Gastrocnemius medialis (tissue), 4 donors: ENCODE measurements around the gene PLPP1. TPM values are rescaled to one million over a fixed set of nuclear protein-coding genes. Genes with fewer than 3 reads are reported as not detected.
A peak's percentile ranks its signal among the peaks of the same experiment; 100 is the strongest.

Experiments
- ATAC-seq, 2 donors: fragments of 150-250 bp; one replicate each; pipeline ENCODE4 v1.9.1; 2016
- DNase-seq, 2 donors: peaks; one replicate each; pipeline ENCODE4 v3.0.0-alpha.2; 2019
- H3K27ac ChIP-seq, 4 donors: fragments of 200-600 bp; sonication (generic); 1 replicate in 1 of 4; 2 replicates in 3 of 4; pipeline ENCODE4 v1.5.1; 2016 to 2018; ENCODE audit warnings: mild to moderate bottlenecking in 2 of 4, moderate library complexity in 1 of 4
- H3K27me3 ChIP-seq, 3 donors: fragments of 200-600 bp; sonication (generic) in 2 of 3; 1 replicate in 1 of 3; 2 replicates in 2 of 3; pipeline versions ENCODE4 v1.5.1 to v1.6.0; 2016 to 2019; ENCODE audit warnings: mild to moderate bottlenecking in 1 of 3, moderate library complexity in 1 of 3
- H3K36me3 ChIP-seq, 2 donors: fragments of 200-600 bp; sonication (generic) in 1 of 2; one replicate each; pipeline ENCODE4 v1.5.1; 2017 to 2018
- H3K4me1 ChIP-seq, 2 donors: fragments of 200-600 bp; sonication (generic) in 1 of 2; one replicate each; pipeline ENCODE4 v1.5.1; 2016 to 2017; ENCODE audit warnings: mild to moderate bottlenecking in 2 of 2
- H3K4me3 ChIP-seq, 4 donors: fragments of 200-600 bp; sonication (generic) in 3 of 4; 1 replicate in 1 of 4; 2 replicates in 3 of 4; pipeline ENCODE4 v1.5.1; 2016 to 2019; ENCODE audit warnings: mild to moderate bottlenecking in 2 of 4
- H3K9me3 ChIP-seq, 3 donors: fragments of 200-600 bp; sonication (generic) in 2 of 3; 1 replicate in 1 of 3; 2 replicates in 2 of 3; pipeline ENCODE4 v1.5.1; 2016 to 2019
- POLR2A ChIP-seq, 2 donors: fragments of 450-650 bp; IDR thresholded peaks; one replicate each; pipeline ENCODE4 v1.6.1; 2017; ENCODE audit warnings: antibody characterized with exemption in 2 of 2, mild to moderate bottlenecking in 2 of 2, moderate library complexity in 2 of 2
- in situ Hi-C, 4 donors: fragments of 200-750 bp; cut with MboI; loops; one replicate each; pipeline versions ENCODE4 v1.15.0 to v1.8.0; 2017; ENCODE audit warnings: low sequenced_read_pairs in 4 of 4
- intact Hi-C: fragments of 100-400 bp; cut with DNase I; formaldehyde crosslinking; loops from one replicate; pipeline ENCODE4 v1.15.1; 2023; ENCODE audit warnings: low total_unique reads
- total RNA-seq, 4 donors: library from RNA; depleted of rRNA; stranded (reverse); fragments of >200 nt; gene quantifications; one replicate each; pipeline versions ENCODE4 v1.1.0 to v1.2.3, GENCODE V29; 2016
- TF ChIP-seq, protein P1 (sequence below), 5 experiments: fragments of 450-650 bp in 3 of 5; fragments of 200-600 bp in 2 of 5; sonication (generic) in 2 of 5; IDR thresholded peaks in 4 of 5; conservative IDR thresholded peaks in 1 of 5; 1 replicate in 4 of 5; 2 replicates in 1 of 5; pipeline ENCODE4 v1.5.1; 2016 to 2019; ENCODE audit warnings: antibody characterized with exemption in 5 of 5, mild to moderate bottlenecking in 3 of 5, moderate library complexity in 3 of 5

PLPP1 gene
- total RNA-seq, 4 donors from 2014 or later: 79.8 to 147 (median 91.5) TPM

DNA sequence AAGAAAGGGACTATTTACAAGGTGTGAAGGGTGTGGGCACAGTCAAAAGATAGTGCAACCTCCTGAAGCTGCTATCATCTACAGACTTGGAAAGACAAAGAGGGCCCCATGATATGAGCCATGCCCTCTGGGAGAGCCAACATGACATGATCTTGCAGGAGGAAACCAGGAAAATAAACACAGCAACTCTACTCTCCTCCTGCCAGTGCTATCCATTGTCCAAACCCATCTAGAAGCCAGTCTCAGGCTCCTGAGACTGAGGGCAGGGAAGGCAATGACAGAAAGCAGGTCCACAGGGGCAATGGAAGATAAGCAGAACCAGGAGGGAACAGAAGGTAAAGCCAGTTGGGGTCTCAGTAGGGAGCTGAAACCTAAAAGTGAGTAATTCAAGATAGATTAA is 37.1 kb downstream of the PLPP1 start:
- H3K4me1 ChIP-seq: peaks cover 35 to 39% of the 10 kb centered on the region in 2 donors
- TF ChIP-seq, protein P1, sequence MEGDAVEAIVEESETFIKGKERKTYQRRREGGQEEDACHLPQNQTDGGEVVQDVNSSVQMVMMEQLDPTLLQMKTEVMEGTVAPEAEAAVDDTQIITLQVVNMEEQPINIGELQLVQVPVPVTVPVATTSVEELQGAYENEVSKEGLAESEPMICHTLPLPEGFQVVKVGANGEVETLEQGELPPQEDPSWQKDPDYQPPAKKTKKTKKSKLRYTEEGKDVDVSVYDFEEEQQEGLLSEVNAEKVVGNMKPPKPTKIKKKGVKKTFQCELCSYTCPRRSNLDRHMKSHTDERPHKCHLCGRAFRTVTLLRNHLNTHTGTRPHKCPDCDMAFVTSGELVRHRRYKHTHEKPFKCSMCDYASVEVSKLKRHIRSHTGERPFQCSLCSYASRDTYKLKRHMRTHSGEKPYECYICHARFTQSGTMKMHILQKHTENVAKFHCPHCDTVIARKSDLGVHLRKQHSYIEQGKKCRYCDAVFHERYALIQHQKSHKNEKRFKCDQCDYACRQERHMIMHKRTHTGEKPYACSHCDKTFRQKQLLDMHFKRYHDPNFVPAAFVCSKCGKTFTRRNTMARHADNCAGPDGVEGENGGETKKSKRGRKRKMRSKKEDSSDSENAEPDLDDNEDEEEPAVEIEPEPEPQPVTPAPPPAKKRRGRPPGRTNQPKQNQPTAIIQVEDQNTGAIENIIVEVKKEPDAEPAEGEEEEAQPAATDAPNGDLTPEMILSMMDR (IDR thresholded peaks at IDR 0.05 in 4 of 5, conservative IDR thresholded peaks at IDR 0.05 in 1 of 5): no peak
- TF ChIP-seq POLR2A (IDR thresholded peaks at IDR 0.05): no peak
- ATAC-seq (peak in 1 of 2 donors; percentile 28), DNase-seq (no peak)
- H3K27me3 ChIP-seq: no peaks in the 10 kb centered on the region
- no peaks in the 10 kb centered on the region for H3K9me3 ChIP-seq
- peak overlapping the region in 2 of 4 donors; percentile 21 to 24 for H3K27ac ChIP-seq
- in situ Hi-C loops: no loop called here
- no peaks in the 10 kb centered on the region for H3K36me3 ChIP-seq
- intact Hi-C loops: no loop called here
- H3K4me3 ChIP-seq: no peak overlapping the region

- in situ Hi-C loops: no loop called here
- H3K4me1 ChIP-seq: peaks cover 37% of the 10 kb centered on the region in 2 donors
- H3K27me3 ChIP-seq: no peaks in the 10 kb centered on the region
- DNase-seq (no peak), ATAC-seq (no peak)
- no peak overlapping the region for H3K4me3 ChIP-seq
- TF ChIP-seq POLR2A (IDR thresholded peaks at IDR 0.05): no peak
- TF ChIP-seq, protein P1 (IDR thresholded peaks at IDR 0.05 in 4 of 5, conservative IDR thresholded peaks at IDR 0.05 in 1 of 5): no peak
- H3K36me3 ChIP-seq: peaks cover 0 to 8% of the 10 kb centered on the region in 2 donors
- intact Hi-C loops: no loop called here
- H3K27ac ChIP-seq: no peak overlapping the region
- no peaks in the 10 kb centered on the region for H3K9me3 ChIP-seq
Observed at GRCh38 chr5:55495216-55495615, 39.5 kb downstream of the PLPP1 start.

- peak overlapping the region in 3 of 4 donors; percentile 7 to 22 (median 17) for H3K27ac ChIP-seq
- intact Hi-C loops: no loop called here
- DNase-seq: no peak
- no peak for TF ChIP-seq POLR2A (IDR thresholded peaks at IDR 0.05)
- TF ChIP-seq, protein P1 (IDR thresholded peaks at IDR 0.05 in 4 of 5, conservative IDR thresholded peaks at IDR 0.05 in 1 of 5): no peak
- no peaks in the 10 kb centered on the region for H3K9me3 ChIP-seq
- H3K4me3 ChIP-seq: no peak overlapping the region
- H3K27me3 ChIP-seq: no peaks in the 10 kb centered on the region
- ATAC-seq: no peak
- H3K36me3 ChIP-seq: peaks cover 0 to 9% of the 10 kb centered on the region in 2 donors
- H3K4me1 ChIP-seq: peaks cover 14 to 18% of the 10 kb centered on the region in 2 donors
- in situ Hi-C loops: no loop called here
Observed at GRCh38 chr5:55492449-55492848, 42.3 kb downstream of the PLPP1 start.

DNA sequence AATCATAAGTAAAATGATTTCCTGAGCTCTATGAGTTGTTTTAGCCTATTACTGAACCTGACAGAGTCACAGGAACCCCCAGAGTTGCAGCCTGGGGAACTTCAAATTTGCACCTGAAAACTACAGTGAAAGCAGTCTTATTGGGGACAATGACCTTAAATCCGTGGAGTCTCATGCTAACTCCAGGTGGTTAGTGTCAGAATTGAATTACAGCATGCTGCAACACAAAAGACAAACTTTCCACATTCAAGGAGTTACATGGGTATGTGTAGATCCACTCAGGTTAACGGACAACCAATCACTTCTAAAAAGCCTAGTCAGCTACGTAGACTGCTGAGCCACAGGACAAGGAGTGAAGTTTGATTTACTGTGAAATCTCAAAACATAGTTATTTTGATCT is 49.7 kb downstream of the PLPP1 start:
- in situ Hi-C loops: no loop called here
- TF ChIP-seq, protein P1 (IDR thresholded peaks at IDR 0.05 in 4 of 5, conservative IDR thresholded peaks at IDR 0.05 in 1 of 5): no peak
- TF ChIP-seq POLR2A (IDR thresholded peaks at IDR 0.05): no peak
- H3K9me3 ChIP-seq: no peaks in the 10 kb centered on the region
- H3K4me1 ChIP-seq: peaks cover 16 to 28% of the 10 kb centered on the region in 2 donors
- ATAC-seq (no peak), DNase-seq (no peak)
- no peaks in the 10 kb centered on the region for H3K27me3 ChIP-seq
- H3K36me3 ChIP-seq: peaks cover 0 to 6% of the 10 kb centered on the region in 2 donors
- no peak overlapping the region for H3K27ac ChIP-seq
- intact Hi-C loops: no loop called here
- H3K4me3 ChIP-seq: no peak overlapping the region

- no peak for TF ChIP-seq POLR2A (IDR thresholded peaks at IDR 0.05)
- TF ChIP-seq, protein P1 (IDR thresholded peaks at IDR 0.05 in 4 of 5, conservative IDR thresholded peaks at IDR 0.05 in 1 of 5): no peak
- DNase-seq: no peak
- H3K36me3 ChIP-seq: peaks cover 0 to 6% of the 10 kb centered on the region in 2 donors
- no peaks in the 10 kb centered on the region for H3K9me3 ChIP-seq
- no peak for ATAC-seq
- H3K4me1 ChIP-seq: peaks cover 16 to 28% of the 10 kb centered on the region in 2 donors
- in situ Hi-C loops (no loop called here), intact Hi-C loops (no loop called here)
- H3K27me3 ChIP-seq: no peaks in the 10 kb centered on the region
- no peak overlapping the region for H3K27ac ChIP-seq
- H3K4me3 ChIP-seq: no peak overlapping the region
Observed at GRCh38 chr5:55484531-55484930, 50.2 kb downstream of the PLPP1 start.
